Activated CD8-positive, alpha-beta memory T cell treated with anti-CD3 and anti-CD28 coated beads, Interleukin-2, amount 10 ng/mL, durations not matched to agents 7 days and 5 days (primary cell): ENCODE measurements around the gene SOX15. TPM values are rescaled to one million over a fixed set of nuclear protein-coding genes. Genes with fewer than 3 reads are reported as not detected.

Experiments used
- ATAC-seq: fragments of 150-1000 bp; cut with Tn5 transposase; one replicate; pipeline ENCODE4 v1.10.0; 2021; ENCODE audit warnings: moderate library complexity
- CTCF ChIA-PET: fragments of 350-600 bp; sonication (Branson Sonifier 250); formaldehyde crosslinking; loops from one replicate; lab custom pipeline; 2021; ENCODE audit warnings: antibody characterized with exemption; lab: Charles Lee
- DNase-seq: peaks from one replicate; pipeline ENCODE4 v3.0.0-alpha.2; 2020
- H3K27ac Mint-ChIP-seq: one replicate; pipeline ENCODE4 v1.8.0; 2021; ENCODE audit warnings: mild to moderate bottlenecking, mixed read lengths
- H3K27me3 Mint-ChIP-seq: one replicate; pipeline ENCODE4 v1.8.0; 2021; ENCODE audit warnings: mixed read lengths
- H3K36me3 Mint-ChIP-seq: one replicate; pipeline ENCODE4 v1.8.0; 2021; ENCODE audit warnings: mild to moderate bottlenecking, mixed read lengths
- H3K4me1 Mint-ChIP-seq: one replicate; pipeline ENCODE4 v1.8.0; 2021; ENCODE audit warnings: mixed read lengths
- H3K4me3 Mint-ChIP-seq: one replicate; pipeline ENCODE4 v1.8.0; 2021; ENCODE audit warnings: mild to moderate bottlenecking, moderate library complexity, mixed read lengths
- H3K9me3 Mint-ChIP-seq: one replicate; pipeline ENCODE4 v1.8.0; 2022; ENCODE audit warnings: low read depth, mixed read lengths
- total RNA-seq, 2 experiments: library from RNA; stranded (reverse); gene quantifications; one replicate each; pipeline ENCODE4 v1.2.3, GENCODE V29; 2021

The SOX15 gene
- total RNA-seq, 2 experiments from 2014 or later: 0.21 to 0.35 TPM

DNA sequence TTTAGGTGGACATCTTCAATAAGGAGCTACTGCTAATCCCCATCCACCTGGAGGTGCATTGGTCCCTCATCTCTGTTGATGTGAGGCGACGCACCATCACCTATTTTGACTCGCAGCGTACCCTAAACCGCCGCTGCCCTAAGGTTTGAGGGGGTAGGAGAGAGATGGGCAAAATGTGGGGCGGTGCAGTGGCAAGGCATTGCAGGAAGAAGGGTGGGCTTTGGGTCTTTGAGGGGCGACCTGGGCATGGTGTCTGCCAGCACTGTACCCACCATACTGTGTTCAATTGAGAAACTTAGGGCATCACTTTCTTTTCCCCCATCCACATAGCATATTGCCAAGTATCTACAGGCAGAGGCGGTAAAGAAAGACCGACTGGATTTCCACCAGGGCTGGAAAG is 19.5 kb downstream of the SOX15 start:
- no peaks in the 10 kb centered on the region for H3K27me3 Mint-ChIP-seq
- DNase-seq (no peak), ATAC-seq (no peak)
- CTCF ChIA-PET: interaction anchor here (0.9 to 3.2 kb wide), 6 partner anchors 10 to 215 kb away, joined by 3 to 19 read pairs (median 4); partner anchors contain the start of gene SENP3
- no peaks in the 10 kb centered on the region for H3K9me3 Mint-ChIP-seq
- H3K4me3 Mint-ChIP-seq: no peak overlapping the region
- H3K4me1 Mint-ChIP-seq: peaks cover 31% of the 10 kb centered on the region
- H3K27ac Mint-ChIP-seq: no peak overlapping the region
- peaks cover 46% of the 10 kb centered on the region for H3K36me3 Mint-ChIP-seq

DNA sequence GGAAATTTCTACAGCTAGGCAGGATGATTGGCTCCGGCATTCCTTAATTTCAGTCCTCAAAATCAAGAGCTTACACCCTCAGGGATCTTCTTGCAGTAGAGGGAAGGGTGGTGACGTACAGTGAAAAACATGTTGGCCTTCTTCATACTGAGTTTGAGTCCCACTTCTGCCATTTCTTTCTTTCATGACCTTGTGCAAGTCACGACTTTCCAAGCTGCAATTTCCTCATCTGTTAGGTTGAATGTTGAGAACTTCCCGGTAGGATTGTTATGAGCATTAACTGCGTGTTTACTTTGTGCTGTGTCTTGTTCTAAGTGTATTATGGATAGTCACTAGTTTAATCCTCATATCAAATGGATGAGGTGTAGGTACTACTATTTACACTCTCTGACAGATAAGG is 20.3 kb downstream of the SOX15 start:
- Mint-ChIP-seq H3K27ac (no peak overlapping the region), H3K4me1 (peaks cover 26% of the 10 kb centered on the region), H3K4me3 (no peak overlapping the region), H3K9me3 (no peaks in the 10 kb centered on the region), H3K36me3 (peaks cover 42% of the 10 kb centered on the region), H3K27me3 (no peaks in the 10 kb centered on the region)
- ATAC-seq (no peak), DNase-seq (no peak)
- CTCF ChIA-PET: interaction anchor here (1.0 to 3.2 kb wide), 5 partner anchors 9 to 273 kb away, joined by 3 to 19 read pairs (median 3); partner anchors contain the start of gene SENP3

DNA sequence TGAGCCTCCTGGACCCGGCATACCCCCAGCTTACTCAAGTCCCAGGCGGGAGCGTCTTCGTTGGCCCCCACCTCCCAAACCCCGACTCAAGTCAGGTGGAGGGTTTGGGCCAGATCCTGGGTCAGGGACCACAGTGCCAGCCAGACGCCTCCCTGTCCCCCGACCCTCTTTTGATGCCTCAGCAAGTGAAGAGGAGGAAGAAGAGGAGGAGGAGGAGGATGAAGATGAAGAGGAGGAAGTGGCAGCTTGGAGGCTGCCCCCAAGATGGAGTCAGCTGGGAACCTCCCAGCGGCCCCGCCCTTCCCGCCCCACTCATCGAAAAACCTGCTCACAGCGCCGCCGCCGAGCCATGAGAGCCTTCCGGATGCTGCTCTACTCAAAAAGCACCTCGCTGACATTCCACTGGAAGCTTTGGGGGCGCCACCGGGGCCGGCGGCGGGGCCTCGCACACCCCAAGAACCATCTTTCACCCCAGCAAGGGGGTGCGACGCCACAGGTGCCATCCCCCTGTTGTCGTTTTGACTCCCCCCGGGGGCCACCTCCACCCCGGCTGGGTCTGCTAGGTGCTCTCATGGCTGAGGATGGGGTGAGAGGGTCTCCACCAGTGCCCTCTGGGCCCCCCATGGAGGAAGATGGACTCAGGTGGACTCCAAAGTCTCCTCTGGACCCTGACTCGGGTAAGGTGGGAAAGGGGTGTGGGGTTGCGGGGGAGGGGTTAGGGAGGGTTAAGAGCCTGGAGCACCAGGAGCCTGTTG is 26.6 kb downstream of the SOX15 start:
- Mint-ChIP-seq H3K4me1 (peaks cover 49% of the 10 kb centered on the region), H3K36me3 (peaks cover 13% of the 10 kb centered on the region)
- CTCF ChIA-PET: interaction anchor here (0.5 to 0.9 kb wide), 3 partner anchors 51 to 418 kb away, joined by 3 read pairs; partner anchors contain the start of gene TMEM102

DNA sequence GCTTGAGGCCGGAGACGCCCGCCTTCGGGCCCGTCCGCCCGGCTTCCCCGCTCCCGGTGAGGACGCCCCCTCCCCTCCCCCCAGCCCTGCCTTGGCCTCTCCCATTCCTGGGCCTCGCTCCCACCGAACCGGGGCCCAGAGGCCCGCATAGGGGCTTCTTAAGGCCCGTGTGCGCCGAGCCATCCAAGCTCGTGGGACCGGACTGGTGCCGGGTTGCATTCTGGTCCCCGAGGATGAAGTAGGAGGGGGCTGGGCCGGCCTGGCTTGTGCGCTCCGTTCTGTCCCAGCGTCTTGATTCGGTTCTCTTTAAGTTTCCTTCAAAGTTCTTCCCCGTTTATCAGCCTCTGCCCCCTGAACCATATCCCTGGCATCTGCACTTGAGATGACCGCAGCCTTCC is 27.7 kb downstream of the SOX15 start:
- no peaks in the 10 kb centered on the region for H3K9me3 Mint-ChIP-seq
- peaks cover 53% of the 10 kb centered on the region for H3K4me1 Mint-ChIP-seq
- ATAC-seq: peak; percentile 8
- peak overlapping the region; percentile 84 for H3K27ac Mint-ChIP-seq
- peak overlapping the region; percentile 85 for H3K4me3 Mint-ChIP-seq
- CTCF ChIA-PET: interaction anchor here (0.6 to 3.0 kb wide), 13 partner anchors 9 to 200 kb away, joined by 3 to 44 read pairs (median 7); partner anchors contain the start of genes TMEM102, TNFSF12, TP53 and WRAP53
- DNase-seq: no peak
- H3K36me3 Mint-ChIP-seq: peaks cover 9% of the 10 kb centered on the region
- no peaks in the 10 kb centered on the region for H3K27me3 Mint-ChIP-seq

More for the DNA sequence above, 26.6 kb downstream of the SOX15 start:
- peak overlapping the region; percentile 84 for H3K27ac Mint-ChIP-seq
- peak overlapping the region; percentile 85 for H3K4me3 Mint-ChIP-seq
- H3K9me3 Mint-ChIP-seq: no peaks in the 10 kb centered on the region
- ATAC-seq: no peak
- no peaks in the 10 kb centered on the region for H3K27me3 Mint-ChIP-seq
- no peak for DNase-seq

DNA sequence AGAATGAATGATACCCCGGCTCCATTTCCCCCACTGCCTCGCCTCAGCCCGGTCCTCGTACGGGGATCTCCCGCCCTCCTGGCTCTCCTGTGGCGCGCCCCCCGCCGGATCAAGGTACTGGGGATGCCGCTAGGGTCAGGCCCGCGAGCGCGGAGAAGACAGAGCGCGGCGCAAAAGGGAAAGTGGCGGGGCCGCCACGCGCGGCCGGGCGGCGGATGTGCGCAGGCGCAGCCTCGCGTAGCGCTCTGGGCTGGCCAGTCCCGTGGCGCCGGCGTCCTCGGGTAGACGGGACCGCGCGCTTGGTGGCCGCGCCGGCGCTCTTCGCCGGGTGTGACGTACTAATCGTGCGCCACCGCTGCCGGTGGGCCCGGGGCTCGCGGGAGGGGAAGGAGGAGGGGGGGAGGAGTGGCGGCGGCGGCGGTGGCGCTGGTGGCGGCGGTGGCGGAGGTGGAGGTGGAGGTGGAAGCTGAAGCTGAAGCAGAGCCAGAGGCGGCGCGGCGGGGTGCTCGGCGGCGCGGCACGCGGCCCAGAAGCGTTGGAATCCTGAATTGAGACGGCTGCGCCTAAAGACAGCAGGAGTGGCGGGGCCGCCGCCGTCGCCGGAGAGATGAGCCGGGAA is 28.2 kb downstream of the SOX15 start, which contains the start of gene SENP3:
Gene SENP3, plus strand, starts transcription at position 331 of the 619 bp plus-strand sequence. CDS start 1,158 bp downstream, outside the sequence.
- Mint-ChIP-seq H3K27me3 (no peaks in the 10 kb centered on the region), H3K4me1 (peaks cover 49% of the 10 kb centered on the region), H3K27ac (peak within 1 kb of the TSS; percentile 92), H3K9me3 (no peaks in the 10 kb centered on the region), H3K4me3 (peak within 1 kb of the TSS; percentile 85), H3K36me3 (peaks cover 9% of the 10 kb centered on the region)
- DNase-seq (peak; percentile 92), ATAC-seq (peak; percentile 90)
- CTCF ChIA-PET: interaction anchor here (0.6 to 5.4 kb wide), 38 partner anchors 9 to 211 kb away, joined by 3 to 172 read pairs (median 9); partner anchors contain the start of genes CD68, FXR2, MPDU1 and PLSCR3

DNA sequence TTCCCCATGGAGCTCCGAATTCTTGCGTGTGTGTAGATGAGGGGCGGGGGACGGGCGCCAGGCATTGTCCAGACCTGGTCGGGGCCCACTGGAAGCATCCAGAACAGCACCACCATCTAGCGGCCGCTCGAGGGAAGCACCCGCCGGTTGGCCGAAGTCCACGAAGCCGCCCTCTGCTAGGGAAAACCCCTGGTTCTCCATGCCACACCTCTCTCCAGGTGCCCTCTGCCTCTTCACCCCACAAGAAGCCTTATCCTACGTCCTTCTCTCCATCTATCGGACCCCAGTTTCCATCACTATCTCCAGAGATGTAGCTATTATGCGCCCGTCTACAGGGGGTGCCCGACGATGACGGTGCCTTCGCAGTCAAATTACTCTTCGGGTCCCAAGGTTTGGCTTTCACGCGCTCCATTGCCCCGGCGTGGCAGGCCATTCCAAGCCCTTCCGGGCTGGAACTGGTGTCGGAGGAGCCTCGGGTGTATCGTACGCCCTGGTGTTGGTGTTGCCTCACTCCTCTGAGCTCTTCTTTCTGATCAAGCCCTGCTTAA is 28.8 kb downstream of the SOX15 start:
- DNase-seq (peak; percentile 91), ATAC-seq (peak; percentile 75)
- Mint-ChIP-seq H3K4me1 (peaks cover 51% of the 10 kb centered on the region), H3K27ac (peak overlapping the region; percentile 92), H3K27me3 (no peaks in the 10 kb centered on the region), H3K4me3 (peak overlapping the region; percentile 85), H3K36me3 (peaks cover 11% of the 10 kb centered on the region), H3K9me3 (no peaks in the 10 kb centered on the region)
- CTCF ChIA-PET: interaction anchor here (0.6 to 5.4 kb wide), 53 partner anchors 9 to 340 kb away, joined by 3 to 172 read pairs (median 6); partner anchors contain the start of genes CD68, FXR2, MPDU1 and PLSCR3

DNA sequence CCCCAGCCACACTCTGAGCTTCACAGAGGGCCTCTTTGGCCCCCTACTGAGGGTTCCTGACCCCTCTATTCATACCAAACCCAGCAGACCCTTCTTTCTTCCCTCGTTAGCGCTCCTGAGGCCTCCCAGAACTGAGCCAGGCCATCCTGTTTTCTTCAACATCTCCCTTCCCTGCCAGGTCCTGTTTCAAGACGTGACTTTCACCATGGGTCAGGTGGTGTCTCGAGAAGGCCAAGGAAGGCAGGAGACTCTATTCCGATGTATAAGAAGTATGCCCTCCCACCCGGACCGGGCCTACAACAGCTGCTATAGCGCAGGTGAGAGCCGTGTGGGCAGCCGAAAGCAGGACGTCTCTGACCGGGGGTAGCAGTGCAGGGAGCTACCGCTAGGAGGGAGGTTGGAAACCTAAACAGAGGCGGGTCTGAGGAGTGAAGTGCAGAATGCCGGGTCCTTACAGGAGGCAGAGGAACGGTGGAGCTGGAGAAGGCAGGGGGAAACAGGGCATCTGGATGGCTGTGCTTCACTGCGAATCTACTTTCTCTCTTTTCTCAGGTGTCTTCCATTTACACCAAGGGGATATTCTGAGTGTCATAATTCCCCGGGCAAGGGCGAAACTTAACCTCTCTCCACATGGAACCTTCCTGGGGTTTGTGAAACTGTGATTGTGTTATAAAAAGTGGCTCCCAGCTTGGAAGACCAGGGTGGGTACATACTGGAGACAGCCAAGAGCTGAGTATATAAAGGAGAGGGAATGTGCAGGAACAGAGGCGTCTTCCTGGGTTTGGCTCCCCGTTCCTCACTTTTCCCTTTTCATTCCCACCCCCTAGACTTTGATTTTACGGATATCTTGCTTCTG is 29.5 kb downstream of the SOX15 start:
- H3K27ac Mint-ChIP-seq: peak overlapping the region; percentile 92
- peak overlapping the region; percentile 85 for H3K4me3 Mint-ChIP-seq
- CTCF ChIA-PET: interaction anchor here (0.6 to 5.4 kb wide), 52 partner anchors 8 to 340 kb away, joined by 3 to 172 read pairs (median 6); partner anchors contain the start of genes CD68, FXR2, MPDU1 and PLSCR3
- no peaks in the 10 kb centered on the region for H3K9me3 Mint-ChIP-seq
- no peaks in the 10 kb centered on the region for H3K27me3 Mint-ChIP-seq
- DNase-seq (peak; percentile 72), ATAC-seq (no peak)
- peaks cover 9% of the 10 kb centered on the region for H3K36me3 Mint-ChIP-seq
- peaks cover 55% of the 10 kb centered on the region for H3K4me1 Mint-ChIP-seq

DNA sequence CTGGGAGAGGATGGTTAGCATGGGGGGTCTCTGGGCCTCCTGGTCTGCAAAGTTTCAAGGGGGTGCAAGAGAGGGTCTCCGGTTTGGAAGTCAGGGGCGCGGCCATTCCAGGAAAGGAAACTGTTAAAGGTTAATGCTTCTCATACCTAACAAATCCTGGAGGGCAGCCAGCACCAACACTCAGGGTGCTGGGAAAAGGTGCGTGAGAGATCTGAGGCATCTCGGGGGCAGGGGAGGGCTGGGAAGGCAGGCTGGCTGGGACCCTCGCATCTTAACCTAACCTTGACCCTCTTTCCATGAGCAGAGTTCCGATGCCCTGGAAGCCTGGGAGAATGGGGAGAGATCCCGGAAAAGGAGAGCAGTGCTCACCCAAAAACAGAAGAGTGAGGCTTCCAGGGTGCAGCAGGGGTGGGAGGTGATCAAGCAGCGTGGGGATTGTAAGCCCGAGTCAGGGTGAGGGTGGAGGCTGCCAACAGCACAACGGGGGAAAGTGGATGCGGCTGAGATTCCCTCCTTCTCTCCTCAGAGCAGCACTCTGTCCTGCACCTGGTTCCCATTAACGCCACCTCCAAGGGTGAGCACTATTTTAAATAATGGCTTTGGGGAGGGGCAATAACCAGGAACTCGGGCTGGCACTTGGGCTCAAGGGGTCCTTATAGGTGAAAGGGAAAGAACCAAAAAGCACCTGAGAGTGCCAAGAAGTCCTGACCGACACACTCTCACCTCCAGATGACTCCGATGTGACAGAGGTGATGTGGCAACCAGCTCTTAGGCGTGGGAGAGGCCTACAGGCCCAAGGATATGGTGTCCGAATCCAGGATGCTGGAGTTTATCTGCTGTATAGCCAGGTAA is 30.3 kb downstream of the SOX15 start:
- DNase-seq: no peak

DNA sequence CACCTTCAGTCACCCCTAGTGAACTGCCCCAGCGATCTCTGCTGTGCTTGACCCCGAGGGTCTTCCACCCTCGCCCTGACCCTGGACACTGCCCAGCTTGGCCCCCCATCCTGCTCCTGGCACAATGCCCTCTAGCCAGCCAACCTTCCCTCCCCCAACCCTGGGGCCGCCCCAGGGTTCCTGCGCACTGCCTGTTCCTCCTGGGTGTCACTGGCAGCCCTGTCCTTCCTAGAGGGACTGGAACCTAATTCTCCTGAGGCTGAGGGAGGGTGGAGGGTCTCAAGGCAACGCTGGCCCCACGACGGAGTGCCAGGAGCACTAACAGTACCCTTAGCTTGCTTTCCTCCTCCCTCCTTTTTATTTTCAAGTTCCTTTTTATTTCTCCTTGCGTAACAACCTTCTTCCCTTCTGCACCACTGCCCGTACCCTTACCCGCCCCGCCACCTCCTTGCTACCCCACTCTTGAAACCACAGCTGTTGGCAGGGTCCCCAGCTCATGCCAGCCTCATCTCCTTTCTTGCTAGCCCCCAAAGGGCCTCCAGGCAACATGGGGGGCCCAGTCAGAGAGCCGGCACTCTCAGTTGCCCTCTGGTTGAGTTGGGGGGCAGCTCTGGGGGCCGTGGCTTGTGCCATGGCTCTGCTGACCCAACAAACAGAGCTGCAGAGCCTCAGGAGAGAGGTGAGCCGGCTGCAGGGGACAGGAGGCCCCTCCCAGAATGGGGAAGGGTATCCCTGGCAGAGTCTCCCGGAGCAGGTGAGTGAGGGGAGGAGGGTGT is 31.2 kb downstream of the SOX15 start, which contains the start of gene TNFSF13:
Gene TNFSF13, plus strand, starts transcription at position 207 of the 776 bp plus-strand sequence. Its CDS starts 290 bp downstream, at position 497.
- Mint-ChIP-seq H3K27me3 (no peaks in the 10 kb centered on the region), H3K9me3 (no peaks in the 10 kb centered on the region), H3K36me3 (peaks cover 10% of the 10 kb centered on the region), H3K4me3 (no peak within 1 kb of the TSS), H3K27ac (peak within 1 kb of the TSS; percentile 68), H3K4me1 (peaks cover 52% of the 10 kb centered on the region)
- ATAC-seq: no peak
- no peak for DNase-seq
- CTCF ChIA-PET: interaction anchor here (0.7 to 5.4 kb wide), 5 partner anchors 9 to 203 kb away, joined by 3 to 172 read pairs (median 4); partner anchors contain the start of gene TNFSF12

More for the DNA sequence above, 30.3 kb downstream of the SOX15 start:
- Mint-ChIP-seq H3K4me3 (no peak overlapping the region), H3K9me3 (no peaks in the 10 kb centered on the region), H3K27me3 (no peaks in the 10 kb centered on the region), H3K27ac (no peak overlapping the region), H3K4me1 (peaks cover 56% of the 10 kb centered on the region), H3K36me3 (peaks cover 7% of the 10 kb centered on the region)
- ATAC-seq: no peak
- CTCF ChIA-PET: interaction anchor here (0.8 to 5.4 kb wide), 36 partner anchors 7 to 230 kb away, joined by 3 to 172 read pairs (median 8); partner anchors contain the start of genes CD68, MPDU1, PLSCR3 and SAT2

DNA sequence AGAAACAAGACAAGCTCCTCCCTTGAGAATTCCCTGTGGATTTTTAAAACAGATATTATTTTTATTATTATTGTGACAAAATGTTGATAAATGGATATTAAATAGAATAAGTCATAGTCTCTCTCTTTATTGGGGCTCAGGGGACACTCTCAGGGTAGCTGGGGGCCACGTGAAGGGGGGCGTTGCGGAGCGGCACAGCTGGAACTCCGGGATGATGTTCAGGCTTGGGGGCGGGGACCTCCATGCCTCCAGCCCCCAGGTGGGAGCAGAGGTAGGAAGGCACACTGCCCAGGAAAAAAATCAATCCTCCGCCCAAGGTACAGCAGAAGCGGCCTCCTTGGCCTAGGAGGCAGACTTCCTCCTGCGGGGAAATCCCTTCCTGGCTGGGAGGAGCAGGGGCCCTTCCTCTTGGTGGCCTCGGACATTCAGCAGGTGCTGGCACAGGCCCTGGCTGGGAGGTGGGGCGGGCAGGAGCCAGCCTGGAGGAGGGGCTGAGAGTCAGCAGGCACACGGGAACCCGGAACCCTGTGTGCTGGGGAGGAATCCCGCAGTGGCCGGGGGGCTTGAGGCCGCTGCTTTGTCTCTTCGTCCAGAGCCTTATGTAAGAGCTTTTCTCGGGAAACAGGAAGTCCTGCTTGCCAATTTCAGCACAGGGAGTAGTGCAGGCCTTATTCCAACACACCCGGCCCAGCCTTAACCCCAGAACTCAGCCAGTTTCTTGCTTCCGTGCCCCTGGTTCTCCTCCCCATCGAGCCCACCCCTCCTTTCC is 31.9 kb downstream of the SOX15 start:
- no peak overlapping the region for H3K4me3 Mint-ChIP-seq
- CTCF ChIA-PET: interaction anchor here (0.7 to 5.4 kb wide), 5 partner anchors 8 to 202 kb away, joined by 3 to 172 read pairs (median 4); partner anchors contain the start of gene TNFSF12
- no peaks in the 10 kb centered on the region for H3K27me3 Mint-ChIP-seq
- H3K4me1 Mint-ChIP-seq: peaks cover 58% of the 10 kb centered on the region
- no peak for DNase-seq
- no peaks in the 10 kb centered on the region for H3K9me3 Mint-ChIP-seq
- peaks cover 15% of the 10 kb centered on the region for H3K36me3 Mint-ChIP-seq
- ATAC-seq: no peak
- H3K27ac Mint-ChIP-seq: peak overlapping the region; percentile 68
